Activated T-helper 1 cell treated with Interleukin-2 at 50 U/mL for 16 hours (primary cell): Measurements from ENCODE around the gene CYP4F3.
"Not testable (repeated sequence)": the region's sequence is repeated elsewhere in the genome, so short reads cannot be mapped to it uniquely, and the experiment has no call there.

Experiments
- DNase-seq: peaks from one replicate; pipeline ENCODE4 v3.0.0-alpha.2; 2020; ENCODE audit warnings: low read depth

The CYP4F3 gene

DNA sequence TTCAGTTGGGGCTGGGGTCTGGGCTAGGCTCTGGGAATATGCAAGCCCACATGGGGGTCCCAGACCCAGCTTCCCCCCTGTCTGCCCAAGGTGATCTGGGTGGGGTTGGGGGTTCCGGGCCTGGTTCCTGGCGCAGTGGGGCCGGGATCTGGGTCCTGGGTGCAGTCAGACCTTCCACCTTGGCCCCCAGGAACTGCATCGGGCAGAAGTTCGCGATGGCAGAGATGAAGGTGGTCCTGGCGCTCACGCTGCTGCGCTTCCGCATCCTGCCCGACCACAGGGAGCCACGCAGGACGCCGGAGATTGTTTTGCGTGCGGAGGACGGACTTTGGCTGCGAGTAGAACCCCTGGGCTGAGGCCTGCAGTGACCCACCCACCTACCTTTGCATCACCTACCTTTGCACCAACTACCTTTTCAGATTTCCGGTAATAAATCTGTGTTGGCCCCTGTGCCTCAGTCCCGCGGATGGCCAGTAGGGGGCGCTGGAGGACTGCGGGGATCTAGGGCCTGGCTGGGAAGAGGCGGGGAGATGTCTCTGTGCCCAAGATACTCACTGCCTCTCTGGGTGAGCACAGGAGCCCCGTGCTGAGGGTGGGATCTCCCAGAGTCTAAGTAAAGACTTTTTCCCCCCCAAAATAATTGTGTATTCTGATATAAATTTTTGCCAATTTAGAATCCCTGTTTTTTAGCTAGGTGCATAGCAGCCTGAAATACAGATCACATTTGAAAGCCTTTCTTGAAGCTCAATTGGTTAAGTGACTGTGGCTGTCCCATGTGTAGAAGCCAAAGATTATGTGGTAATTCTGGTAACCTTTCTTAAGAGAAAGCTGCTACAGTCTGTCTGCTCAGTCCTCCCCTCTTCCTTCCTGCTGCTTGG, 11.5 kb upstream of the CYP4F3 start:
- DNase-seq = peak; percentile 82

DNA sequence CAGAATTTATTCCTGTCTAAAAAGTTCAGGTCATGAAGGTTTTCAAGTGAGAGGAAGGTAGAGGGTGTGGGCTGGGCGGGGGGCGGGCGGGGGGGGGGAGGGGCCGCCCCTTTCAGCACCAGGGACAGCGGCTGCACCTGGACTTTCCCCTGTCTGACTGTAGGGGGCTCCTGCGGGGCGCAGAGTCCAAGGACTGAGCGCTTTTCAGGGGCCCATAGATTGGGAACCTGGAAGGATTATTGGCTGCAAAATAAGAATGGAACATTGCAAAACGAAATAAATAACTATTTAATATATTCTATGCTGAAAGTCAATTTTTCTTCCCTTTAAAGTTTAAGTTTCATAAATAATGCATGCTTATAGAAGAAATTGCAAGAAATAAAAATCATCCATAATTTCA, 8.9 kb upstream of the CYP4F3 start:
- DNase-seq = peak; percentile 16

- DNase-seq = no peak
These were observed 7.4 kb upstream of the CYP4F3 start for GRCh38 chr19:15633082-15633835.

DNA sequence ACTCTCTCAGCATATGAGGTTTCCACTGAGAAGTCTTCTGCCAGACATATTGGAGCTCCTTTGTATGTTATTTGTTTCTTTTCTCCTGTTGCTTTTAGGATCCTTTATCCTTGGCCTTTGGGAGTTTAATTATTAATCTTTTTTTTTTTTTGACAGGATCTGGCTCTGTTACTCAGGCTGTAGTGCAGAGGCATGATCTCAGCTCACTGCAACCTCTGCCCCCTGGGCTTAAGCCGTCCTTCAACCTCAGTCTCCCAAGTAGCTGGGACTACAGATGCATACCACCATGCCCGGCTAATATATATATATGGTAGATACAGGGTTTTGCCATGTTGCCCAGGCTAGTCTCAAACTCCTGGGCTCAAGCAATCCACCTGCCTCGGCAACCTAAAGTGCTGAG, 6.6 kb upstream of the CYP4F3 start:
- DNase-seq = no peak

- DNase-seq = no peak
These were observed 5.5 kb upstream of the CYP4F3 start for GRCh38 chr19:15635016-15635805.

- no peak for DNase-seq
These were observed 4.7 kb upstream of the CYP4F3 start for GRCh38 chr19:15636026-15636425.

DNA sequence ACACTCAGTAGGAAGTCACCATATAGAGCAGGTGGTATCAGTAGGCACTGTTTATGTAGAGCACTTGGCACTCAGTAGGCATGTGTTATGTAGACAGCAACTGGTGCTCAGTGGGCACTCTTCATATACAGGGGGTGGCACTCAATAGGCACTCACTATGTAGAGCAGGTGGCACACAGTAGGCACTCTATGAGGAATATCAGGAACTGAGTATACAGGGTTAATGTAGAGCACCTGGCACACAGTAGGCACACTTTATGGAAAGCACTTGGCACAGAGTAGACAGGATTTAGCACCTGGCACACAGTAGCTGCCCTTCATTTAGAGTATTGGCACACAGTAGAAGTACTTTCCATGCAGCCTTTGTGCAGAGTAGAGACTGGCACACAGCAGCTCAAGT, 1.1 kb upstream of the CYP4F3 start:
- no peak for DNase-seq

- no peak for DNase-seq
These were observed 354 bp downstream of the CYP4F3 start for GRCh38 chr19:15640904-15641597.

DNA sequence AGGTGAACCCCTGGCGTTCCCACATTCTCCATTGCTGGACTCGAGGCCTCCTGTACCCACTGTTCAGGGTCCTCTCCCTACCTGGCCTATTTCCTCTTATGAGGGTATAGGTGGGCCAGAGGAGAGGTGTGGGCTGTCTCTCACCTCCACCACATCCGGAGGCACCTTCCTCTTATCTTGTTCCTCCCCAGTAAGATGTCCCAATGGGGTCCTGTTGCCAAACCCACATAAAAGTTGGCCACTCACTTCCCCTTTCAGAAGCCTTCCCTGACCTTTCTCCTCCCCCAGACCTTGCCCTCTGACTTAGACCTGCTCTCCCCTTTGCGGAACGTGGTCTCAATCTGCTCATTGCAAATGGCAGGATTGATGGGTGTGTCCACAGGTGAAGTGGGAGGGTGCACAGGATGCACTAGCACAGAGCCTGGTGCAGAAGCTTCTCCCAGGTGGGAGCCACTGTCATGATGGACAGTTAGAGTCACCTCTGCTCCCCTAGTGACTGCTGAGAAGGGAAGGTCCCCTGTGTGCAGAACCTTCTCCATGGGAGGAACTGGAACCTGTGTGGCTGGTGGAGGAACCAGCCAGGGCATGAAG, 1.3 kb downstream of the CYP4F3 start:
- DNase-seq = no peak

DNA sequence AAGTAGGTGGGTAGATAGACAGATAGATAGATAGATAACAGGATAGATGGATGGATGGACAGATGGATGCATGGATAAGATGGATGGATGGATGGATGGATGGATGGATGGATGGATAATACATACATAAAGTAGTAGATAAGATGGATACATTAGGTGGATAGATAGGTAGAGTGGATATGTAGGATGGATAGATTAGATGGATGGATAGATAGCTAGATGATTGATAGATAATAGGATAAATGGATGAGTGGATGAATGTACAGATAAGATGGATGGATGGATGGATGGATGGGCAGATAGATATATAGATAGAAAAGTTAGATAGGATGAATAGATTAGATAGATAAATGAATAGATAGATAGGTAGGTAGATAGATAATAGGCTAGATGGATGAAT, 2.1 kb downstream of the CYP4F3 start:
- DNase-seq = no peak

GRCh38 chr19:15643387-15643786, 2.7 kb downstream of the CYP4F3 start:
- no peak for DNase-seq

- no peak for DNase-seq
These were observed 3.5 kb downstream of the CYP4F3 start for GRCh38 chr19:15644066-15644741.

DNA sequence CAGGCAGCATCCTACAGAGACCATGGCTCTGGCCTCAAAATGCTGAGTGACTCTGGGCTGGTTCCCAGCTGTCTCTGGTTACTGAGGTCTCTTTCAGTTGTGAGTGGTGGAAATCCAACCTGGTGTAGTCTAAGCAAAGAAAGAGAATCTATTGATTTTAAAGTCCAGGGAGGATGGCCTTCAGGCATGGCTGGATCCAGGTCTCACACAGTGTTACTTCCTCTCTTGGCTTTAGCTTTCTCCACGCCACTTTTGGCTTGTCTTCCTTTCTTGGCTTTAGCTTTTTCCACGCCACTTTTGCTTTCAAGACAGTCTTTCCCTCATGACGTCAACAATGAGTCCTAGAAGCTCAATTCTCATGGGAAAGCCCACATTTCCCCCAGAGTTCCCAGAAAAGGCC, 4.1 kb downstream of the CYP4F3 start:
- DNase-seq = no peak

DNA sequence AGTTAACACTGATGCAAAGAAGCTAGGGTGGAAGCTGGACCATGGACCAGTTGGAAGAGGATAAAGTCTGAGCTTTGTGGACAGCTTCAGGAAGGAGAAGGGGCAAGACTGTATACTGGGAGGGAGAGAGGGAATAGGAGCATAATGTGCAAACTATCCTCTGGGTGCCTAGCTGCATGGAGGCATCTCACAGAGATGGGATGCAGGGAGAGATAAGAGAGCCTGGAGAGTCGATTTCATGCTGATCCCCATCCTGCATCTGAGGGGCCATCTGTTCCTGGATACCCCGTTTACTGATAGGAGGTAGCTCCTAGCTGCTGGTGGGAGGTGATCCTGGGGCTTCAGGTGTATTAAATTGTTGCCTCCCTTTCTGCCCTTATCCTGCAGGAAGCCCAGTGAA, 8.8 kb downstream of the CYP4F3 start:
- DNase-seq = no peak

GRCh38 chr19:15650123-15650522, 9.4 kb downstream of the CYP4F3 start:
- DNase-seq = not testable (repeated sequence)

DNA sequence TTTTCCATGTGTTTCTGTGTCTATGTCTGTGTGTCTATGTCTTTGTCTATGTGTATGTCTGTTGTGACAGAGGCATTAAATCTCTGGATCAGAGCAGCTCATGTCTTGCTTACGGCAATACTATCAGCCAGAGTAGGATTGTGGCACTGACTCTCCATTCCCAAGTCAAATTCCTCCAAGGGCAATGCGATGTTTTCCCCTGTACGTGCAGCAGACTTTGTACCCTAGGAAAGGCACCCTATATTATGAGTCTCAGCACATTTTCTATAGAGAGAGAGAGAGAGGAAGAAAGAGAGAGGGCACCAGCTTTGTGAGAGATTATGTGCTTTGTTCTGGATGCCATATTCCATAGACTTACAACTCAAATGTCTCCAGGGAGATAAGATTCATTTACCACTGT, 11.1 kb downstream of the CYP4F3 start:
- no peak for DNase-seq

GRCh38 chr19:15652559-15653278, 12.0 kb downstream of the CYP4F3 start:
- no peak for DNase-seq

GRCh38 chr19:15656467-15656866, 15.8 kb downstream of the CYP4F3 start:
- DNase-seq = no peak

DNA sequence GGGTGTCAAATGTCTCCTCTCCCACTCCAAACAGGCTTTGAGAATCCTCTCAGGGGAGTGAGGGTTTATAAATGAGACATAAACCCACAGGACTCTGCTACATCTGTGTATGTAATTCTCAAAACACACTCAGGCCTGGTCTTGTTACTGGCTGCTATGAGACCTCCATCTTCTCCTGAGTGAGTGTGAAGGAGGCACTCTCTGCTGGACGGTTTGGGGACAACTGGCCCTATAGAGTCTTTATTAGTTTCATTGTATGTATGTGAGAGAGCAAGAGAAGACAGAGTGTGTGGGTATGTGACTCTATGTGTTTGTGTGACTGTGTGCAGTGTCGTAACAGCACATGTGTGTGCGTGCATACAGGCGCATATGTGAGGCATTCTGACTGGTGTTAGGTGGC, 22.6 kb downstream of the CYP4F3 start:
- DNase-seq = no peak

GRCh38 chr19:15666186-15666585, 25.5 kb downstream of the CYP4F3 start:
- DNase-seq = no peak
